Brain microvascular endothelial cell (primary cell): ENCODE results near the gene SPATA46.

ENCODE experiments used
- DNase-seq: peaks from one replicate; pipeline ENCODE4 v3.0.0-alpha.2; 2020
- H3K27ac ChIP-seq: fragments of 250-450 bp; sonication (Bioruptor Pico); 2 replicates; pipeline ENCODE4 v1.5.1; 2020; ENCODE audit warnings: mild to moderate bottlenecking, moderate library complexity
- H3K27me3 ChIP-seq: fragments of 250-450 bp; sonication (Bioruptor Pico); replicated peaks from 2 replicates; pipeline ENCODE4 v1.5.1; 2020; ENCODE audit warnings: mild to moderate bottlenecking
- H3K36me3 ChIP-seq: fragments of 250-450 bp; sonication (Bioruptor Pico); replicated peaks from 2 replicates; pipeline ENCODE4 v1.5.1; 2020; ENCODE audit warnings: mild to moderate bottlenecking
- H3K4me3 ChIP-seq: 2 replicates; pipeline ENCODE4 v1.5.1; 2011; ENCODE audit warnings: low read depth, mild to moderate bottlenecking, control low read depth, low read length, moderate library complexity
- CTCF ChIP-seq: IDR thresholded peaks from 2 replicates; pipeline ENCODE4 v1.5.1; 2011; ENCODE audit warnings: low read depth, mild to moderate bottlenecking, moderate library complexity, low read length, control low read depth, inconsistent platforms; ENCODE audit errors: missing control alignments
- in situ Hi-C: cut with HindIII; loops from 2 replicates; pipeline ENCODE4 v1.10.0; 2017; ENCODE audit warnings: low sequenced_read_pairs, low pct_ligation_motif_present

SPATA46 gene

GRCh38 chr1:162389021-162389818, 12.6 kb upstream of the SPATA46 start:
- in situ Hi-C loops: no loop called here
- no peaks in the 10 kb centered on the region for H3K36me3 ChIP-seq
- H3K27me3 ChIP-seq: no peaks in the 10 kb centered on the region
- TF ChIP-seq CTCF: no peak
- H3K27ac ChIP-seq: no peak overlapping the region
- H3K4me3 ChIP-seq: no peak overlapping the region
- no peak for DNase-seq

- in situ Hi-C loops: no loop called here
- no peaks in the 10 kb centered on the region for H3K36me3 ChIP-seq
- no peak for DNase-seq
- H3K27ac ChIP-seq: no peak overlapping the region
- no peak overlapping the region for H3K4me3 ChIP-seq
- no peak for TF ChIP-seq CTCF
- H3K27me3 ChIP-seq: no peaks in the 10 kb centered on the region
These were observed 12.0 kb upstream of the SPATA46 start for GRCh38 chr1:162388615-162389014.

GRCh38 chr1:162388083-162388594, 11.5 kb upstream of the SPATA46 start:
- in situ Hi-C loops: no loop called here
- no peak for DNase-seq
- Histone ChIP-seq H3K27me3 (no peaks in the 10 kb centered on the region), H3K27ac (no peak overlapping the region), H3K4me3 (no peak overlapping the region), H3K36me3 (no peaks in the 10 kb centered on the region)
- TF ChIP-seq CTCF: no peak

GRCh38 chr1:162387226-162388082, 10.8 kb upstream of the SPATA46 start:
- Histone ChIP-seq H3K27me3 (no peaks in the 10 kb centered on the region), H3K4me3 (no peak overlapping the region), H3K27ac (no peak overlapping the region), H3K36me3 (no peaks in the 10 kb centered on the region)
- no peak for DNase-seq
- TF ChIP-seq CTCF: no peak
- in situ Hi-C loops: no loop called here

GRCh38 chr1:162386292-162387225, 9.9 kb upstream of the SPATA46 start:
- TF ChIP-seq CTCF: no peak
- Histone ChIP-seq H3K4me3 (no peak overlapping the region), H3K27me3 (no peaks in the 10 kb centered on the region), H3K27ac (no peak overlapping the region), H3K36me3 (no peaks in the 10 kb centered on the region)
- no peak for DNase-seq
- in situ Hi-C loops: no loop called here
